Measurements from ENCODE around the gene HM13.
"Not testable (repeated sequence)": the region's sequence is repeated elsewhere in the genome, so short reads cannot be mapped to it uniquely, and the experiment has no call there.

The HM13 gene

GRCh38 chr20:31594002-31594557 is 79.8 kb downstream of the HM13 start:
- DNase-seq, result no peak

DNA sequence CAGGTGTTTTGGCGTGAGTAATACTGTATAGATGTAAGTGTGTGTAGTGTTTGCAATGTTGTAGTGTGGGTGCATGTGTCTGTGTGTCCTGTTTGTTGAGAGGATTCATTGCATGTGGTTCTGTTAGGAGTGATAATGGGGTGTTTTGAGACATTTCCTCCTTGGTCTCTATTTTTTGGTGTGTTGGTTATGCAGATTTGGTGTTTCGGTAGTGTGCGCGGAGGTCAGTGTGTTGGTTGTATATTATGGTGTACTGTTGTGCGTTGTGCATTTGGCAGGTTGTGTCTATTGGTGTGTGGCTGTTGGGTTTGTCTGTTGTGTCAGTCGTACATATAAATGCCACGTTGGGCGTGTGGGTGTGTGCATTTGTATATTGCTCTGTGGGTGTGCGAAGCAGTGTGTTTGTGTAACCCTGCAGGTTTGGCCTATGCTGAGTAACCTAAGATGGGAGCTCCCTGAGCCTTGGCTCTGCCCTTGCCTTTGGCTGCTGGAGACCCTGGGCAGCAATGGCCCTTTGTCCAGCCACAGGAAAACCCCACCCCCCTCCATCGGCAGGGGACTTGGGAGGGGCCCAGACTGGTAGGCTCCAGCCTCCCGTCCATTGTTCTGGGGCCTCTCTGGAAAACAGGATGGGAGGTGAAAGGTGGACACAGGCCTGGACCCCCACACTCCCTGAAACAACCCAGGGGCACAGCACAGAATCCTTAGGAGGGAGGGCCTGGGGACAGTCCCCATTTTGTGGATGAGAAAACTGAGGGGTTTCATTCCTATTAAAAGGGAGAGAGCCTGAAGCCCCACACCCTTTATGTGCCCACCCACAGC is 80.5 kb downstream of the HM13 start:
- no peak for DNase-seq

- no peak for DNase-seq
These were observed 81.1 kb downstream of the HM13 start for GRCh38 chr20:31595380-31595653.

DNA sequence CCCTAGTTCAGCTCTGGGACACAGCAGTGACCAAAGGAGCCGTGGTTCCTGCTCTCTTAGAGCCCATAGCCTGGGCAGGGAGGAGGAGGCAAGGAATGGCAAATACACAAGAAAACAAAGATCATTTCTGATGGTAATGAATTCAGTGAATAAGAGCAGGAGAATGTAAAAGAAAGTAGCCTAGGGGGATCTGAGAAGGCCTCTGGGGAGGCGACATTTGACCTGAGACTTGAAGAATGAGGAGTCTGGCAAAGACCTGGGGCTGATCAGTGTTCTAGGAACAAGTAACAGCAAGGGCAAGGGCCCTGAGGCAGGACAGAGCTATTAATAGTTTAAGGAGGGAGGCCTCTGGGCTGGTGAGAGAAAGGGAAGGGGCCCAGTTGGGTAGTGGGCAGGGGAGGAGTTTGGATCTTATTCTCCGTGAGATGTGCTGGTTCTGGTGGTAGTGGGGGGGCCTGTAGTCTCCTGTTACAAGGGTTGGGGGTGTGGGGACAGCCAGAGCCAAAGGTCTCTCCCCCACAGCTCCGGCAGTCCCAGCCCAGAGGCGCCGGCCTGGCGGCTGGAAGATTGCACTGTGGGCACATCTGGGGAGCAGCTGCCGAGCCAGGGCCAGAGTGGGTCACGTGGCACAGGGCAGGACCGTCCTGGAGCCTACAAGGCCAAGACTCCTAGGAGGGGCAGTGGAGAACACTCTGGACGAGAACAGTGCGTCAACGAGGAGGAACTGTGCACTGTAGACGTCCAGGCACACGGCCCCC is 81.6 kb downstream of the HM13 start:
- peak; percentile 83 for DNase-seq

DNA sequence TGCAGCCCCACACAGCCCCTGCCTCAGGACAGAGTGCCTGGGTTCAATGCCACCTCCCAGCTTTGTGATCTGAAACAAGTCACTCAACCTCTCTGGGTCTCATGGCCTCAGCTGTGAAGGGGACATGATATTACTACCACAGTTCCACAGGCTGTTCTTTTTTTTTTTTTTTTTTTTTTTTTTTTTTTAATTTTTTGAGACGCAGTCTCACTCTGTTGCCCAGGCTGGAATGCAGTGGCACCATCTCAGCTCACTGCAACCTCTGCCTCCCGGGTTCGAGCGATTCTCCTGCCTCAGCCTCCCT is 82.1 kb downstream of the HM13 start:
- not testable (repeated sequence) for DNase-seq

GRCh38 chr20:31596831-31597480 is 82.7 kb downstream of the HM13 start:
- DNase-seq, result no peak

DNA sequence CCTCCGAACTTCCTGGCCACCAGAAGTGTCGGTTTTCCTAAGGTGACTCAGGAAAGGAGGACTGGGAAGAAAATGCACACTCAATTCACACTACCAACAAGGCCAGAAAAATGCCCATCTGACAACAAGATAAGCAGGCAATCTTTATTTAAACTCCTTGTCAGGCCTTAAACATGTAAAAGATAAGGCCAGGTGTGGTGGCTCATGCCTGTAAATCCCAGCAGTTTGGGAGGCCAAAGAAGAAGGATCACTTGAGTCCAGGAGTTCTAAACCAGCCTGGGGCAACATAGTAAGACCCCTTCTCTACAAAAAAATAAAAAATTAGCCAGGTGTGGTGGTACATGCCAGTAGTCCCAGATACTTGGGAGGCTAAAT is 83.2 kb downstream of the HM13 start:
- DNase-seq, result no peak

- DNase-seq, result no peak
These were observed 88.2 kb downstream of the HM13 start for GRCh38 chr20:31602431-31602778.

- DNase-seq, result peak; percentile 50
These were observed 88.7 kb downstream of the HM13 start for GRCh38 chr20:31602779-31603441.

- DNase-seq, result peak; percentile 94
These were observed 89.8 kb downstream of the HM13 start for GRCh38 chr20:31603822-31604566.

DNA sequence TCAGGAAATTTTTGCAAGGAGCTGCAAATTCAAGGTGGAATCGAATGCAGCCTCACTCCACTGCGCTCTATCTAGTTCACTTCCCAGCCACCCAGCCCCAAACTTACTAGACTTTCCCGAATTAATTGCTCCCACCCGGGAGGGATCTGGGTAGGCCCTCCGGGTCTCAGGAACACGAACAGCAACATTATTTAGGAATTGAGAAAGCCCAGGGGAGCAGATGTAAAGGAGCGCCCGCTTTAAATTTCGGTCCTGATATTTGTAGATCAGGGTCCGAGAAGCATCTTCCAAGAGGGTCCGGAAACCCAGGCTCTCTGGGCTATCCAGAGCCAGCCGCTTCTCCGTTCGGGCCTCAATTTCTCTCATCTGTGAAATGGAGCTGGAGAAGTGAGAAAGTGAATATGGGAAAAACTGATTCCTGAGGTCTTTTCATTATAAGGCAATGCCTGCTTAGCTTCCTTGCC is 90.4 kb downstream of the HM13 start:
- DNase-seq, result no peak

DNA sequence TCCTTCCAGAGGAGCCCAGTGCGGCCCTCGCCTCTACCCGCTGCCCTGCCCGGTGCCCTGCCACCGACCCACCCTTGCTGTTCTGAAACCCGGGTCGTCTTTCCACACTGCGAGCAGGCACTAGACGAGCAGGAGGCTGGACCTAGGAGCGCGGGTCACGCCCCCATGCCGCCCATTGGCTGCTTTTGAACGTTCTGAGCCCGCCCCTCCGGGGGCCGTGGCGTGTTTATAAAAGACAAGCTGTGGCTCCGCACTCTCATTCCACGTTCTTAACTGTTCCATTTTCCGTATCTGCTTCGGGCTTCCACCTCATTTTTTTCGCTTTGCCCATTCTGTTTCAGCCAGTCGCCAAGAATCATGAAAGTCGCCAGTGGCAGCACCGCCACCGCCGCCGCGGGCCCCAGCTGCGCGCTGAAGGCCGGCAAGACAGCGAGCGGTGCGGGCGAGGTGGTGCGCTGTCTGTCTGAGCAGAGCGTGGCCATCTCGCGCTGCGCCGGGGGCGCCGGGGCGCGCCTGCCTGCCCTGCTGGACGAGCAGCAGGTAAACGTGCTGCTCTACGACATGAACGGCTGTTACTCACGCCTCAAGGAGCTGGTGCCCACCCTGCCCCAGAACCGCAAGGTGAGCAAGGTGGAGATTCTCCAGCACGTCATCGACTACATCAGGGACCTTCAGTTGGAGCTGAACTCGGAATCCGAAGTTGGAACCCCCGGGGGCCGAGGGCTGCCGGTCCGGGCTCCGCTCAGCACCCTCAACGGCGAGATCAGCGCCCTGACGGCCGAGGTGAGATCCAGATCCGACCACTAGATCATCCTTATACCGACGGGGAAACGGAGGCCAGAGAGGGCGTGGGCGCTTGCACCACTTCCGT is 91.0 kb downstream of the HM13 start, which contains the start of gene ID1:
Gene ID1 (plus strand): TSS at position 259 of the 871 bp plus-strand sequence. CDS start 99 bp downstream, at position 358.
- peak; percentile 97 for DNase-seq

DNA sequence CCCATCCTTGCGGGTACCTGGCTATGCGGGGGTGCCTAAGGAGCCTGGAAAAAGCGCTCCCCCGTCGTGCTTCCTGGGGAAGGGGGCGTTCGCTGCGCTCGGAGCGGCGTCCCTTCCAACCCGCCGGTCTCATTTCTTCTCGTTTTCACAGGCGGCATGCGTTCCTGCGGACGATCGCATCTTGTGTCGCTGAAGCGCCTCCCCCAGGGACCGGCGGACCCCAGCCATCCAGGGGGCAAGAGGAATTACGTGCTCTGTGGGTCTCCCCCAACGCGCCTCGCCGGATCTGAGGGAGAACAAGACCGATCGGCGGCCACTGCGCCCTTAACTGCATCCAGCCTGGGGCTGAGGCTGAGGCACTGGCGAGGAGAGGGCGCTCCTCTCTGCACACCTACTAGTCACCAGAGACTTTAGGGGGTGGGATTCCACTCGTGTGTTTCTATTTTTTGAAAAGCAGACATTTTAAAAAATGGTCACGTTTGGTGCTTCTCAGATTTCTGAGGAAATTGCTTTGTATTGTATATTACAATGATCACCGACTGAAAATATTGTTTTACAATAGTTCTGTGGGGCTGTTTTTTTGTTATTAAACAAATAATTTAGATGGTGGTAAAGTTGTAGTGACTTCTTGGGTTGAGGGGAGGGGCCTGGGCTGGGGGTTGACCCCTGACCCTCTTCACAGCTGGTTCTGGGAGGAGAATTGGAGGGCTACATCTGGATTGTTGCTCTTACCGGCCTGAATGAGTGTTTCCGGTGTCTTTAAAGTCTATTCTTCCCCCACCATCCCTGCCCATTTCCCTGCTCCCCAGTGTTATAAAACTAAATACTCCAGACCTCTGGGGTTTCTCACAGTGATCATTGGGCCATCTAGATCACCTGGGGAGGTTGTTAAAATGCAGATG is 91.9 kb downstream of the HM13 start:
- DNase-seq, result peak; percentile 34

GRCh38 chr20:31606804-31607639 is 92.8 kb downstream of the HM13 start:
- no peak for DNase-seq

DNA sequence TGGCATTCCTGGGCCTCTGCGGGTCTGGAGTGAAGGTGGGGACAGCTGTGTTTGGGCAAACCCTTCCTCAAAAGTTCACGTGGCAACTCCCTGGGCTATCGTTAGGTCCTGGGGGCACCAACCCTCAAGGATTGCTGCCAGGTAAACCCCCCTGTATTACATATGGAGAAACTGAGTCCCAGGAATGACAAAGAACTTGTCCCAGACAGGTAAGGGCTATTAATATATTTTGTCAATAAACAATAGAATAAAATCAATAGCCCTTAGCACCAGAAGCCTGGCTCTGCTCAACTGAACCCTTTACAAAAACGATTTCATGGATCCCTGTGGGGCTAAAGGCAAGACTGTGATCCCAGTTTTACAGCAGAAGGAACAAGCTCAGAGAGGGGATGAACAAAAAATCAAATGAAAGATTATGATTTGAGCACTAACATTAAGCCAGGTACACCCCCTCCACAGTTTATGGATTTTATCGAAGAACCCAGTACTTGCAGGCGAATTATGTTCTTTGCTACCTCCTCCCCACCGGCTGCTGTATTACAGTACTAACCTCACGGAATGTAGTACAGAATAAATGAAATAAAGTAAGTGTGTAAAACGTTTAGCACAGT is 93.5 kb downstream of the HM13 start:
- DNase-seq, result no peak

- peak; percentile 21 for DNase-seq
These were observed 94.2 kb downstream of the HM13 start for GRCh38 chr20:31608251-31608945.

DNA sequence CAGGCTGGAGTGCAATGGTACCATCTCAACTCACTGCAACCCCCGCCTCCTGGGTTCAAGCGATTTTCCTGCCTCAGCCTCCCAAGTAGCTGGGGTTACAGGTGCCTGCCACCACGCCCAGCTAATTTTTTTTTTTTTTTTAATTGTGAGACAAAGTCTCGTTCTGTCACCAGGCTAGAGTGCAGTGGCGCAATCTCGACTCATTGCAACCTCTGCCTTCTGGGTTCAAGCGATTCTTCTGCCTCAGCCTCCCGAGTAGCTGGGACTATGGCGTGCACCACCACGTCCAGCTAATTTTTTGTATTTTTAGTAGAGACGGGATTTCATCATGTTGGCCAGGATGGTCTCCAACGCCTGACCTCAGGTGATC is 98.0 kb downstream of the HM13 start:
- not testable (repeated sequence) for DNase-seq

DNA sequence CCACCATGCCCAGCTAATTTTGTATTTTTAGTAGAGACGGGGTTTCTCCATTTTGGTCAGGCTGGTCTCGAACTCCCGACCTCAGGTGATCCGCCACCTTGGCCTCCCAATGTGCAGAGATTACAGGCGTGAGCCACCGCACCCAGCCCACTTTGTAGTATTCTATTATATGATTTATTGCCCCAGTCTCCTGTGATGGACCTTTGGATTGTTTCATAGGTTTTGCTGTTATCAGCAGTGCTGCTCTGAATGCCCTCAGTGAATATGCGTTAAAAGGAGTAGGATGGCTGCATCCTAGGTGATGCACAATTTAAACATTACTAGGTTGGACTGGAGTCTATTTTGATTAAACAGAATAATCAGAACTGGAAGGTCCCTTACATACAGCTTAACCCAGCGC is 101.2 kb downstream of the HM13 start:
- no peak for DNase-seq

Data from RPMI8226 (cell line).